ENCODE measurements around the gene FICD. TPM values are rescaled to one million over a fixed set of nuclear protein-coding genes. Genes with fewer than 3 reads are reported as not detected.

The FICD gene
- total RNA-seq, 1 donor from 2014 or later: 3.8 TPM

- intact Hi-C loops (cut with DNase I): loop anchor here (1.0 to 5.0 kb wide), 4 partner anchors 56 to 385 kb away; partner anchors contain the start of gene SSH1
- DNase-seq (ENCODE audit: low spot score): peak; percentile 99
These were observed 47.5 kb downstream of the FICD start, which contains the start of gene ISCU for GRCh38 chr12:108562348-108563135. TSS of gene ISCU (plus strand) at chr12:108562596. CDS start at chr12:108562623, 27 bp downstream.

GRCh38 chr12:108563136-108563803 is 48.2 kb downstream of the FICD start:
- intact Hi-C loops (cut with DNase I): loop anchor here (1.0 to 5.0 kb wide), 4 partner anchors 55 to 384 kb away; partner anchors contain the start of gene SSH1
- DNase-seq (ENCODE audit: low spot score): peak; percentile 90

GRCh38 chr12:108563804-108564151 is 48.7 kb downstream of the FICD start:
- no peak for DNase-seq (ENCODE audit: low spot score)
- intact Hi-C loops (cut with DNase I): loop anchor here (1.0 to 5.0 kb wide), 5 partner anchors 55 to 529 kb away; partner anchors contain the start of genes ALKBH2 and SSH1

GRCh38 chr12:108564724-108565123 is 49.6 kb downstream of the FICD start:
- DNase-seq (ENCODE audit: low spot score): no peak
- intact Hi-C loops (cut with DNase I): loop anchor here (2.0 to 5.0 kb wide), 3 partner anchors 293 to 528 kb away; partner anchors contain the start of genes ALKBH2 and SSH1

- intact Hi-C loops (cut with DNase I): loop anchor here (2.0 kb wide), 1 partner anchor 528 kb away; the partner anchor contains the start of gene ALKBH2
- DNase-seq (ENCODE audit: low spot score): no peak
These were observed 50.1 kb downstream of the FICD start for GRCh38 chr12:108565146-108565545.

GRCh38 chr12:108565976-108566375 is 50.9 kb downstream of the FICD start:
- peak; percentile 85 for DNase-seq (ENCODE audit: low spot score)
- intact Hi-C loops (cut with DNase I): loop anchor here (2.0 kb wide), 1 partner anchor 527 kb away; the partner anchor contains the start of gene ALKBH2

- intact Hi-C loops (cut with DNase I): no loop called here
- no peak for DNase-seq (ENCODE audit: low spot score)
These were observed 51.4 kb downstream of the FICD start for GRCh38 chr12:108566452-108566851.

GRCh38 chr12:108567406-108568337 is 52.6 kb downstream of the FICD start:
- intact Hi-C loops (cut with DNase I): no loop called here
- DNase-seq (ENCODE audit: low spot score): no peak

- intact Hi-C loops (cut with DNase I): no loop called here
These were observed 53.5 kb downstream of the FICD start for GRCh38 chr12:108568338-108569154.

More at GRCh38 chr12:108568338-108569154, 53.5 kb downstream of the FICD start:
- DNase-seq (ENCODE audit: low spot score): no peak

Other genes starting within 250 kb of the FICD start
- gene CMKLR1, start 176.0 kb upstream of the FICD start, total RNA-seq: 21.0 TPM
- 29.2 TPM for gene SART3, start 45.9 kb downstream of the FICD start, total RNA-seq
- gene ISCU, start 47.3 kb downstream of the FICD start, total RNA-seq: 432 TPM
- gene TMEM119, start 82.8 kb downstream of the FICD start, total RNA-seq: 3.4 TPM
- gene SELPLG, start 118.6 kb downstream of the FICD start, total RNA-seq: 3.1 TPM
- gene CORO1C, start 216.2 kb downstream of the FICD start, total RNA-seq: 74.7 TPM